ENCODE measurements around the gene BRPF1. TPM values are rescaled to one million over a fixed set of nuclear protein-coding genes. Genes with fewer than 3 reads are reported as not detected.

BRPF1 gene
- total RNA-seq, 1 donor from 2014 or later, result 10.9 TPM

DNA sequence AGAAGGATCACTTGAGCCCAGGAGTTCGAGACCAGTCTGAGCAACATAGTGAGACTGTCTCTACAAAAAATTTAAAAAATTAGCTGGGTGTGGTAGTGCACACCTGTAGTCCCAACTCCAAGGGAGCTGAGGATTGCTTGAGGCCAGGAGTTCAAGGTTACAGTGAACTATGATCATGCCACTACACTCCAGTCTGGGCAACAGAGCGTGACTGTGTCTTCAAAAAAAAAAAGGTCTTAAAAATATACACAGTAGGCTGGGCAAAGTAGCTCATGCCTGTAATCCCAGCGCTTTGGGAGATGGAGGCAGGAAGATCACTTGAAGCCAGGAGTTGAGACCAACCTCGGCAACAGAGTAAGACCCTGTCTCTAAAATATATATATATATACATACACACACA, 49.4 kb downstream of the BRPF1 start:
- intact Hi-C loops (cut with DNase I), result no loop called here
- ATAC-seq (no peak), DNase-seq (ENCODE audit: missing footprints) (no peak)

DNA sequence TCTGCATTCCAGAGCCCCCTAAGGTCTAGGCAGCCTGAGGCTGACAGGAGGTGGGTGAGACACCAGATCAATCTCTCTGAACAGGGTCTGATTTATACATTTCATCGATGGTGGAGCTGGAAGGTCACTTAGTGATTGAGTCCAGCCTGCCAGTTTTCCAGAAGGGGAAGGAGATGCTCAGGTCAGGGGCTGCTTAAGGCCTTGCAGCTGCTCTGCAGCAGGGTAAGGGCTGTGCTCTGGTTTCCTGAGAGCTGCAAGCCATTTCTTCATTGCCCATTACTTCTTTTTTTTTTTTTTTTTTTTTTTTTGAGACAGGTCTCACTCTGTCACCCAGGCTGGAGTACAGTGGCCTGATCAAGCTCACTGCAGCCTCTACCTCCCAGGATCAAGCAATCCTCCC, 50.0 kb downstream of the BRPF1 start:
- intact Hi-C loops (cut with DNase I), result no loop called here
- ATAC-seq, result no peak
- DNase-seq (ENCODE audit: missing footprints), result no peak

DNA sequence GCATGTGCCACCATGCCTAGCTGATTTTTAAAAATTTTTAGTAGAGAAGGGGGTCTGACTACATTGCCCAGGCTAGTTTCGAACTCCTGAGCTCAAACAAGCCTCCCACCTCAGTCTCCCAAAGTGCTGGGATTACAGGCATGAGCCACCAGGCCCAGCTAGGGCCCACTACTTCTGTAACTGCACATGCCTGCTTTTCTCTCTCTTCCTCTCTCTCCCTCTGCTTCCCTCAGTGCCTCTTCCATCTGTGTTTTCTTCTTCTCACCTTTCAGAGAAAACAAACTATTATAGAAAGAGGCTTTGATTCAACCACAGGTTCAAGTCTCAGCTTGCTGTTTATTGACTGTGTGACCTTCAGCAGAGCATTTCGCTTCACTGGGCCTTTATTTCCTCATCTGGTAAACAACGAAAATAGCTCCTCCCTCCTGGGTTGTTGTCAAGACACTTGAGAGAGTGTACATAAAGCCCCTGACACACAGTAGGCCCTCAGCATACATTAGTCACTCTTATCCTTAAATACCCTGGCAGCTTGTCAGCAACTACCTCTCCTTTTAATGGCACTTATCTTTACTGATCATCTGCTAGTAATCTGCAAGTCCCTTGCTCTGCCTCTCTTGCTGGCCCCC, 50.6 kb downstream of the BRPF1 start:
- ATAC-seq (no peak), DNase-seq (ENCODE audit: missing footprints) (no peak)
- intact Hi-C loops (cut with DNase I), result no loop called here

DNA sequence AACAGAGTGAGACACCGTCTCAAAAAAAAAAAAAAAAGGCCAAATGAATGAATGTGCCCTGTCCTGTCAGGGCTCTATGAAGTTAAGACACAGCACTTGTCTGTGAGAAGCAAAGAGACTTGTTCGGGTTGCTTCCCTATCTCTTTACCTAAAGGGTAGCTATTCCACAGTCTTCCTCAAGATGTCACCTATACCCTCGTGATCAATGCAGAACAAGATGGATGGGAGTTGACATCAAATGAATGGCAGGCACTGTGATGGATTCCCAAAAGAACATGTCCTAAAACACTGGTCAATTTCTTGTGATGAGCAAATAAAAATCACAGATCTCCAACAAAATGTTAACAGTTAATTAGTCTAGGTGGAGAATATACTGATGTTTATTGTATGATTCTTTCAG, 51.2 kb downstream of the BRPF1 start:
- ATAC-seq (no peak), DNase-seq (ENCODE audit: missing footprints) (no peak)
- intact Hi-C loops (cut with DNase I), result no loop called here

DNA sequence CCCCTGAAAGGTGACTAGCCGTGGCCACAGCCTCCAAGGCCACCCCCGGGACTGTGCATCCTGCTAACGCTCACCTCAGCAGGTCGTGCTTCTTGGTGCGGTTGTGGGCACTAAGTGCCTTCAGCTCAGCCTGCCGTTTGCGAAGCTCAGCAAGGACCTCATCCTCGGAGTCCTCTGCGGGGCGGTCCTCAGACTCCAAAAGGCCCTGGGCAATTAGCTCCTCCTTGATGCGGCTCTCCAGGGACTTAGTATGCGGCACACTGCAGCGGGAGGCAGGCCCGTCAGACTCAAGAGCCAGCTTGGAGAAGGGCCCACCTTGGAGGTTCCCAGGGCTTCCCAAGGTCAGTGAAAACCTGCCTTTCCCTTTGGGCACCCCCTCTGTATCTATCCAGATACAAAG, 52.4 kb downstream of the BRPF1 start:
- DNase-seq (ENCODE audit: missing footprints), result peak; percentile 55
- intact Hi-C loops (cut with DNase I), result no loop called here
- no peak for ATAC-seq

DNA sequence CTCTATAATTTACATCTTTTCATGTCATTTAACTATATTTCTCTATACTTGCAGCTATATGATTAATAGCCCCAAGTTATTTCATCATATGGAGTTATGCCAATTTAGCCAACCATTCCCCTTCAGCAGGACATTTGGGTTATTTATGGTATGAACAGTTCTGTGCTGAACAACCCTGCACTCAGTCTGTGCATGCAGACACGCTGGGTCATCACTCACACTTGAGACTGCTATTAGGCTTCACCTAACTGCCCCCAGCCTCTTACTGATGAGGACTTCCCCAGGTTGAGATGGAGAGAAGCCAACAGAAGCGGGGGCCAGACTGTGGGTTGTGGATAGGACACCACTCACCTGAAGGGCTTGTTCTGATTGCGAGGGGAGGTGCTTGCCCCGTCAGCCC, 53.4 kb downstream of the BRPF1 start:
- DNase-seq (ENCODE audit: missing footprints) (no peak), ATAC-seq (no peak)
- intact Hi-C loops (cut with DNase I), result no loop called here

DNA sequence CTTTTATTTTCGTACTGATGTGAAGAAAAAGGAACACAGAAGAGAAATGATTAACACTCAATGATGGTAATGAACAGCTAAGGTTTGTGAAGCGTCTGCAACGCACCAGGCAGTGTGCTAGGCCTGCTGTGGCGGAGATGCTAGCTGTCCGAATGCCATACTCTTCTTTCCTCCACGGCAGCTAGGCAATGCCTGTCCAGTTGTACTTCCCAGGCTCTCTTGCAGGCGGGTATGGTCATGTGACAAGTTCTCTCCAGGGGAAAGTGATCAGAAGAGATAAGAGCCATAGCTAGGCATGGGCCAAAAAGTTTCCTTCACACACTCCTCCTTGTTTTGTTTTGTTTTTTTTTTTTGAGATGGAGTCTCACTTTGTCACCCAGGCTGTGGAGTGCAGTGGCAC, 54.1 kb downstream of the BRPF1 start:
- intact Hi-C loops (cut with DNase I), result no loop called here
- DNase-seq (ENCODE audit: missing footprints) (no peak), ATAC-seq (no peak)

DNA sequence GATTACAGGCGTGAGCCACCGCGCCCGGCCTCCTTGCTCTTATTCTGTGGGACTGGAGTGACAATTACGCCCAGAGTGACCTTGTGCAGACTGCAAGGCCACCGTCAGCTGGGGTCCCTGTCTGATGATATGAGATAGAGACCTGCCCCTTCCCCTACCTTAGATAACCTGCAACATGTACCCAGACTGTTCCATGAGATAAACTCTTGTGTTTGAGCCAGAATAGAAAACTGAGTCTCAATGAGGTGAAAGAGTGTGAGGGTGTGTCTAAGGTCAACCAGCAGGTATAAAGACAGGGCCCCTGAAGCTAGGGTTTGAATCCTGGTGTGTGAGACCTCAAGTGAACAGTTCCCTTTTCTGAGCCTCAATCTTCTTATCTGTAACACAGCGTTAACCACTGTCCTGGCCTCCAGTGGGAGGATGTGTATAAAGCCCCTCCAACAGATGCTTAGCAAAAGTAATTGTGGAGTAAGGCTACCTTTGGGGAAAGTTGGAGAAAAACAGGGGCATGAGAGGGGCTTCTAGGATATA, 54.7 kb downstream of the BRPF1 start:
- ATAC-seq, result no peak
- intact Hi-C loops (cut with DNase I), result no loop called here
- no peak for DNase-seq (ENCODE audit: missing footprints)

DNA sequence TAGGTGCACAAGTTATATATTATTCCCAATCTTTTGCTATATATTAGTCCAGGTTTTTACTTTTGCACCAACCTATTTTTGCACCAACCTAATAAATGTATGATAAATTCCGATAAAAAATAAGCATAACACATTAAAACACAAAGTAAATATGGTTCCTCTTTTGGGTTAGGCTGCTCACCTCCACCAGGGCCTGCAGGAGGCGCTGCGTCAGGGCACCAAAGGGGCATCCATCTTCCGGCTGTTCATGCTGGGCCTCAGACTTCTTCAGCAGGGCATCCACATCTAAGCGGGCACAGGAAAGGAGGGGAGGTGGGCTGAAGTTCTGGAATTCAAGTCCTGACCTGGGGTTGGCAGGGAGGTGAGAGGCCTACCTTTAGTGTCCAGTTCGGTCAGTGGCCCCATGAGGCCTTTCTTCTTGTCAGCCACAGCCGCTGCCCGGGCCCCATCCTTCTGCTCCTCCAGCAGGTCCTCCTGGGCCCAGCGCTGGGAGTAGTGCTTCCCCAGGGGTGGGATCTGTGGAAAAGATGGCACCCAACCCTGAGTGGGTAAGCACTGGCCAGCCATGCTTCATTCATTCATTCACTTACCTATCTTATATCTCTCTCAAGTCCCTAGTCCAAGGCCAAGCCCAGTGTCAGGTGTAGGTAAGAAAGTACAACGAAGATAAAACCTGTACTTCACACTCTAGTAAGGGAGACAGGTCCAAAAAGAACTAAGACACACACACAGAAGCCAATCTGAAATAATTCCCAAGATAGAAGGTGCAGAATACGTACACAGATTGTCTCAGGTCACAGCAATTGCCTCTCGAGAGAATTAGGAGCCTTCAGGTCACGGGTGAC, 55.5 kb downstream of the BRPF1 start:
- intact Hi-C loops (cut with DNase I), result no loop called here
- ATAC-seq (no peak), DNase-seq (ENCODE audit: missing footprints) (peak; percentile 50)

DNA sequence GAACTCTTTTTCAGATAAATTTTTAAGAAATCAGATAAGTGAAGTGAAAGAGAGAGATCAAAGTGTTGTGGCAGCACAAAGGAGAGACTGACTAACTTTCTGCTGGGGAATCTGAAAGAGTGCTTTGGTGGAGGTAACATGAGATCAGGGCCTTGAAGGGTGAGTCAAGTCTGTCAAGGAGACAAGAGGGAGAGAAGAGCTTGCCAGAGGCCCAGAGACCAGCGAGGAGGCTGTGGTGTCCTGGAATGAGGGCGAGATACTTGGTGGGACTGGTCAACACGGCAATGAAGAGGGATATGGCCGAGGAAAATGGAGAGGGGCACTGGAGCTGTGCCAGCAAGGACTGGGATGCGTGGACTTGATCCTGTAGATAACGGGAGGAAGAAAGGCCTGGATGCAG, 56.2 kb downstream of the BRPF1 start:
- ATAC-seq (no peak), DNase-seq (ENCODE audit: missing footprints) (no peak)

DNA sequence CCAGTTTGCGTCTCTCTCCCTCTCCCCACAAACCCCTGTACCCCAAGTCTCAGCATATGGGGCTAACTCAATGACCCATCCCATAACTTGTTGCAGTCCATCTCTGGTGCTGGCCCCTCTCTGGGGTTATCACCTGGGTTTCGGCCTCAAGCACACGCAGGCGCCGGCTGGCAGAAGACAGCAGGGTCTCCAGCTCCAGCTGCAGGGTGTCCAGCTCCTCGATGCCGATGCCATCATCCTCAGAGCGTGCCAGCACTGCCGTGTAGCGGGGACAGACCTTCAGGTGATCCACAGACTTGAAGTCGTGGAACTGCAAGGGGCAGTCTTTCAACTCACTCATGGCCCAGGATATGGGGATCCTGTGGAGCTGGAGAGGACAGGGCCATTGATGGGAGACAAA, 59.6 kb downstream of the BRPF1 start:
- no peak for DNase-seq (ENCODE audit: missing footprints)
- ATAC-seq, result no peak
- intact Hi-C loops (cut with DNase I), result loop anchor here (5.0 kb wide), 1 partner anchor 139 kb away; no protein-coding TSS in a partner anchor

More for the DNA sequence above, 56.2 kb downstream of the BRPF1 start:
- intact Hi-C loops (cut with DNase I), result no loop called here

DNA sequence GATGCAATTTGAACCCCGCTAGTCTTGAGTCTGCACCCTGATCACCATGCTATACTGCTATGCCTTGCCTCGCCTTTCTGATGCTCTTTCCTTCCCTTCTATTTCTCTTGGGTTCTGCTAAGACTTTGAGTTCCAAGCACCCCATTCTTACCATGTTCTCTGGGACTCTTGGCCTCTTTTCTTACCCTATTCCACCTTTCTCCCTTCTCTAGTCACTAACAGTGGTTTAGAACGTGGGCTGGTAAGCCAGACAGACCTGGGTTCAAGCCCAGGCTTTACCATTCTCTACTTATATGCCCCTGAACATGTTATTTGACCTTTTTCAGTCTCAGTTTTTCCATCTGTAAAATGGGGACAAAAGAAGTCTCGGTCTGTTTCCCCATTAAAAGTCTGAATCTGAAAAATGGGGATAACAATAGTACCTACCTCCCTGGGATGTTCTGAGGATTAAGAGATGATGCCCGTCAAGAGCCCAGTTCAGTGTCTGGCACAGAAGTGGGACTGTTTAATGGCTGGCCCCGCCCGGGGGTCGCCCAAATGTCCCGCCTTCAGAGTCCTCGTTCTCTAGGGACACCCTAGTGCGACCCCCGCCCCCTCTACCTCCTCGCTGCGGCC, 60.4 kb downstream of the BRPF1 start:
- DNase-seq (ENCODE audit: missing footprints) (no peak), ATAC-seq (no peak)
- intact Hi-C loops (cut with DNase I), result loop anchor here (2.0 to 5.0 kb wide), 2 partner anchors 43 to 140 kb away; partner anchors contain the start of gene OGG1

DNA sequence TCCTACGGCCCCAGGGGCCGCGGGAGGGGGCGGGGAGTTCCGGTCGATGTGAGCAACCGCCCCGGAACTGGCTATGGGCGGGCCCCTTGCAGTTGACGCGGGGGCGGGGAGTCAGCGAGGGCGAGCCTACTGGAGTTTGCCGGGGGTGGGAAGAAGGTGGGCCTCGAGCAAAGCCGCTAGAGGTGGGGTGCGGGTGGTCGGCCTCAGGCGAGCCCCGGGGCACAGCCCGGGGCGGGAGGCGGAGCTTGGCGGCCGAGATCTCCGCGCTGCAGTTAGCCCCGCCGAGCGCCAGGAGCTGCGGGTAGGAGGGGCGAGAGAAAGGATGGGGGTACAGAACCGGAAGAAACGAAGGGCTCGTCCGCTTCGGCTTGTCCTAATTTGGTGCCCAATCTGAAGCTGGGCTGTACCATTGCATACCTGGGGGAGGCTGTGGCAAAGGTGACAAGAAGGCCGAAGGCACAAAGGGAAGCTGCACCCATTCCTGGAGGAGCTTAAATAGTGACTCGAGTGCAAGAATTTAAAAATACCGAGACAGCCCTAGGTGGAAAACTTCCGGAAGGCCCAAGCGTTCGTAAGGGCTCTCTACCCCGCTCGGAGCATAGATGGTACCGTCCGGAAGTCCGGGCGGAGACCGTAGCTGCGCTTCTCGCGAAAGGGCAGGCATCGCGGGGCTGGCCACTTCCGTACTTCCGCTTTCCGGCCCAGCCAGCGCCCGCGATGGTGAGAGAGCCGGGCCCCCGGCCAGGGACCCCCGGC, 61.0 kb downstream of the BRPF1 start, which contains the start of the genes ARPC4 and TADA3:
Gene ARPC4 (plus strand): TSS at position 678 of the 756 bp plus-strand sequence. CDS start 40 bp downstream, at position 718.
Gene TADA3 (minus strand): TSS at position 69 of the 756 bp plus-strand sequence. CDS start 1,007 bp downstream, outside the sequence.
- intact Hi-C loops (cut with DNase I), result loop anchor here (2.0 to 5.0 kb wide), 2 partner anchors 44 to 140 kb away; partner anchors contain the start of gene OGG1
- ATAC-seq (peak; percentile 95), DNase-seq (ENCODE audit: missing footprints) (peak; percentile 98)

DNA sequence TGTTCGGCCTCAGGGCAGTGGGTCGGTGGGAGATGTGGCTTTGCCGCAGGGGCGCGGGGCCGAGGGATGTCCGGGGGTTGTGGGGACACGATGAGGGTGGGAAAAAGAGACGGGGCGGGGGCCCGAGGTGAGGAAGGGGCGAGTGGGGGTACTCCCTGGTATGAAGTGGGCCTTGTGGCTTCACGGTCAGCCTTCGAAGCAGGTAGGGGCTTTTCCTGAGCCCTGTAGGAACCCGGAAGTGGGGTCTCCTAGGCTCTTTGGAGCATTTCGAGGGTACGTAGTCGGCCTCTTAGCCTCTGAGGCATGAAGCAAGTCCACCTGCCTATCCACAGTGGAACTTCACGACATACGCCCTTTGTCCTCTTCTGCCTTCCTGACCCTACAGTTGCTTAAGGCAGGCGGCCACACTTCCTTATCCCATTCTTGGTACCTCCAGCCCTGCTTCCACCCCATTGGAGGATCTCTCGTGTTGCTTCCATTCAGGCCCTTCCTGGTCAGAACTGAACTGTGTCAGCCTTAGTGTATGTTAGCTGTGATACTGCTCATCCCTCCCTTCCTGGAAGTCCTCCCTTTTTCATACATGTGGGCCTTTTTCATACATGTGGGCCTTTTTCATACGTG, 61.7 kb downstream of the BRPF1 start:
- DNase-seq (ENCODE audit: missing footprints) (no peak), ATAC-seq (peak; percentile 2)
- intact Hi-C loops (cut with DNase I), result loop anchor here (2.0 to 5.0 kb wide), 2 partner anchors 44 to 141 kb away; partner anchors contain the start of gene OGG1

DNA sequence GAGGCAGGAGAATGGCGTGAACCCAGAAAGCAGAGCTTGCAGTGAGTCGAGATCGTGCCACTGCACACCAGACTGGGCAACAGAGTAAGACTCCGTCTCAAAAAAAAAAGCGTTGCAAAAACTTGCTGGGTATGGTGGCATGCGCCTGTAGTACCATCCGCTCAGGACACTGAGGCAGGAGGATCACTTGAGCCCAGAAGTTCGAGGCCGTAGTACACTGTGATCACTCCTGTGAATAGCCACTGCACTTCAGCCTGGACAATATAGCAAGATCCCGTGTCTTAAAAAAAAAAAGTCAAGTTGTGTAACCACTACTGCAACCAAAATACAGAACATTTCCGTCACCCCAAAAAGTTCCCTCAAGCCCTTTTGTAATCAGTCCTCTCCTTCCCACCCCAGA, 62.9 kb downstream of the BRPF1 start:
- intact Hi-C loops (cut with DNase I), result loop anchor here (5.0 kb wide), 1 partner anchor 142 kb away; no protein-coding TSS in a partner anchor
- no peak for ATAC-seq
- DNase-seq (ENCODE audit: missing footprints), result no peak

DNA sequence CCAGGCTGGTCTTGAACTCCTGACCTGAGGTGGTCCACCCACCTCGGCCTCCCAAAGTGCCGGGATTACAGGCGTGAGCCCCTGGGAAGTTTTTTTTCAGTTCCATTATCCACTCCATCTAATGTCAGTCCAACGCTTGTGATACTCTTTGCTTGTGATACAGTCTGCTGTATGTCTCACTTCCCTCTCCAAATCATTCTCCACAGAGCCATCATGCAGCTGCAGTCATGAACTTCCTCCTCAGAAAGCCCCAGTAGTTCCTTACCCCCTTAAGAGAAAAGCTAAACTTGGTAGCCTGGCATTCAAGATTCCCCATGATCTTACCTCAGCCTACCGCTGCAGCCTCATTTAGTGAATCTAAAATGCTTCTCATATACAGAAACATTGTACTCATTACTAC, 63.7 kb downstream of the BRPF1 start:
- intact Hi-C loops (cut with DNase I), result no loop called here
- no peak for ATAC-seq

DNA sequence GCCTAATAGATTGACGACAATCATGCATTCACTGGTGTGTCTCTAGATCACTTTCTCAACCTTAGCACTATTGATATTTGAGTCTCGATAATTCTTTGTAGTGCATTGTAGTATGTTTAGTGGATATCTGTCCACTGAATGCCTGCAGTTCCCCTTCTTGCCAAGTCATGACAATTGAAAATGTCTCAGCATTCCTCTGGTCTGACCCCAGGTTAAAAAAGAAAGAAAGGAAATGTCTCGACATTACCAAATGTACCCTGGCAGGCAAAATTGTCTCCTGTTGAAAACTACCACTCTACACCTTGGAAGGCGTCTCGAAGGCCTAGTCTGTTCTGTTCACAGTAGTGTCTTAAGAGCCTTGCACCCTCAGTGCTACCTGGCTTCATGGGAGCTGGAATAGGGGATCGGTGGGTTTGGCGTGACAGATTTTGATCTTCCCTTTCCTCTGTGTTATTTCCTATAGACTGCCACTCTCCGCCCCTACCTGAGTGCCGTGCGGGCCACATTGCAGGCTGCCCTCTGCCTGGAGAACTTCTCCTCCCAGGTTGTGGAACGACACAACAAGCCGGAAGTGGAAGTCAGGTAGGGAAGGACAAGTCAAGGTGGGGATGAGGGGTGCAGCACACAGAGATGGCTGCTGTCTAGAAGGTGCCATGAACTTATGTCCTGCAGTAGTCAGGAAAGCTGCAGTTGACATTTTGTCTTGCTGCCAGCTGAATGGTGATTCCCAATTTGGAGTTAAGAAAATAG, 65.8 kb downstream of the BRPF1 start:
- intact Hi-C loops (cut with DNase I), result no loop called here

More for the DNA sequence above, 63.7 kb downstream of the BRPF1 start:
- no peak for DNase-seq (ENCODE audit: missing footprints)

More for the DNA sequence above, 65.8 kb downstream of the BRPF1 start:
- no peak for ATAC-seq
- DNase-seq (ENCODE audit: missing footprints), result no peak

Measured in Right ventricle myocardium inferior (tissue), 1 donor.